ENCODE measurements around the gene HIVEP3.

GRCh38 chr1:41827991-41828570 is 90.6 kb downstream of the HIVEP3 start:
- TF ChIP-seq CTCF (IDR thresholded peaks at IDR 0.05) (no peak), EP300 (IDR thresholded peaks at IDR 0.05) (no peak)

Measured in tibial nerve (tissue), 4 donors.